Left ventricle myocardium inferior (tissue), 1 donor: Measurements from ENCODE around the gene MAN2B2. TPM values are rescaled to one million over a fixed set of nuclear protein-coding genes. Genes with fewer than 3 reads are reported as not detected.

ENCODE experiments used
- DNase-seq: peaks from one replicate; pipeline ENCODE4 v3.0.0-alpha.2; 2020
- H3K27ac ChIP-seq: fragments of 200-600 bp; replicated peaks from 2 replicates; pipeline ENCODE4 v1.8.0; 2021
- H3K27me3 ChIP-seq: fragments of 200-600 bp; 2 replicates; pipeline ENCODE4 v1.8.0; 2021; ENCODE audit warnings: low read depth
- H3K36me3 ChIP-seq: fragments of 200-600 bp; 2 replicates; pipeline ENCODE4 v1.8.0; 2021
- H3K4me1 ChIP-seq: fragments of 200-600 bp; 2 replicates; pipeline ENCODE4 v1.8.0; 2021
- H3K4me3 ChIP-seq: fragments of 200-600 bp; 2 replicates; pipeline ENCODE4 v1.8.0; 2021; ENCODE audit warnings: mild to moderate bottlenecking, moderate library complexity
- H3K9me3 ChIP-seq: fragments of 200-600 bp; replicated peaks from 2 replicates; pipeline ENCODE4 v1.8.0; 2021
- CTCF ChIP-seq: fragments of 200-600 bp; IDR thresholded peaks from 2 replicates; pipeline ENCODE4 v1.8.0; 2021; ENCODE audit warnings: antibody characterized with exemption, mild to moderate bottlenecking, borderline replicate concordance
- intact Hi-C: fragments of 100-400 bp; cut with micrococcal nuclease; formaldehyde crosslinking; loops from one replicate; pipeline ENCODE4 v1.11.0; 2022
- long read RNA-seq: library from polyadenylated mRNA; unstranded; transcript quantifications from one replicate; pipeline ENCODE4 v2.0.0, GENCODE V29; 2021
- total RNA-seq: library from RNA; stranded (reverse); fragmentation: NEBNext Ultra II Directional; extraction: Animal tissue kit (Norgen Biotek cat#: 25700); gene quantifications from one replicate; pipeline ENCODE4 v1.2.1, GENCODE V29; 2021
- donor health status: DM: no; HTN: yes; CAD: no; lungs with severe emphysema.

The MAN2B2 gene
- 18.5 TPM for total RNA-seq
- long read RNA-seq, full-length matches to known transcripts = 12 of 35 reads
- long read RNA-seq, partial matches to known transcripts = 21 of 35 reads
- long read RNA-seq, other reads (novel, unspliced or antisense) = 2 of 35 reads

DNA sequence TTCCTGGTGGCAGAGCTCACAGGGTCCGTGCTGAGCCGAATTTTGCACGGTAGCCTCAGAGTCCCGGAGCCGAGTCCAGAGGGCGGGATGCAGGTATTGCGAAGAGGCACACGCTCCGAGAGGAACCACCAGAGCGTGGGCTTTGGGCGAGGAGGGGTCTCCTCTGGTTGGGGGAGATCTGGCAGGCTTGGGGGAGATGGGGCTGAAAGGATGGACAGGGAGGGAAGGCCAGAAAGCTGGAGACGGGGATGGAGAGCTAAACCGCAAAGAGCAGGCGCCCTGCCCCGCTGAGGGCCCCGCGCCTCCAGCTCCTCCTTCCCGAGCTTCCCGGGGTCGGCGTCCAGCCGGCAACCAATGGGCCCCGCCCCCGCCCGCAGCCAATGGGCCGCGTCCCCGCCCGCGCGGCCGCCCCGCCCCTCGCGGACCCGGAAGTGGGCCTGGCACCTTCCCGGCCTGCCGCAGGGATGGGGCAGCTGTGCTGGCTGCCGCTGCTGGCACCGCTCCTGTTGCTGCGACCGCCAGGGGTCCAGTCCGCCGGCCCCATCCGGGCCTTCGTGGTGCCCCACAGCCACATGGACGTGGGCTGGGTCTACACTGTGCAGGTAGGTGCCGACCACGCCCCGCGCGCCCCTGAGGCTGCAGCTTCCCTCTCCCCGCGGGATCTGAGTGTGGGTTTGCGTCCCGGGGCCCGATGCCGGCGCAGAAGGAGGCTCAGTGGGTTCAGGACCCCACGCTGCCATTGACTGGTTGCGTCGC, at the start of gene MAN2B2:
MAN2B2 (plus strand) TSS at position 443 of the 756 bp plus-strand sequence; CDS start at position 465, 22 bp downstream.
- peak within 1 kb of the TSS; percentile 75 for H3K27ac ChIP-seq
- no peaks in the 10 kb centered on the region for H3K9me3 ChIP-seq
- peak within 1 kb of the TSS; percentile 96 for H3K4me3 ChIP-seq
- peak; percentile 12 for TF ChIP-seq CTCF
- H3K4me1 ChIP-seq = peaks cover 20% of the 10 kb centered on the region
- H3K36me3 ChIP-seq = peaks cover 26% of the 10 kb centered on the region
- no peaks in the 10 kb centered on the region for H3K27me3 ChIP-seq
- intact Hi-C loops = no loop called here
- DNase-seq = peak; percentile 90

- Histone ChIP-seq H3K4me1 (no peaks in the 10 kb centered on the region), H3K4me3 (no peak overlapping the region), H3K27me3 (peaks cover 46% of the 10 kb centered on the region), H3K27ac (no peak overlapping the region), H3K9me3 (no peaks in the 10 kb centered on the region), H3K36me3 (no peaks in the 10 kb centered on the region)
- TF ChIP-seq CTCF = no peak
- intact Hi-C loops = no loop called here
- DNase-seq = no peak
Measured at GRCh38 chr4:6525474-6525873, 49.5 kb upstream of the MAN2B2 start.

- no peak overlapping the region for H3K4me3 ChIP-seq
- H3K27ac ChIP-seq = no peak overlapping the region
- DNase-seq = no peak
- intact Hi-C loops = no loop called here
- H3K4me1 ChIP-seq = no peaks in the 10 kb centered on the region
- H3K27me3 ChIP-seq = peaks cover 49% of the 10 kb centered on the region
- H3K9me3 ChIP-seq = no peaks in the 10 kb centered on the region
- no peaks in the 10 kb centered on the region for H3K36me3 ChIP-seq
- no peak for TF ChIP-seq CTCF
Measured at GRCh38 chr4:6526156-6526555, 48.8 kb upstream of the MAN2B2 start.

GRCh38 chr4:6526671-6527091, 48.3 kb upstream of the MAN2B2 start:
- TF ChIP-seq CTCF = no peak
- peaks cover 46% of the 10 kb centered on the region for H3K27me3 ChIP-seq
- H3K9me3 ChIP-seq = no peaks in the 10 kb centered on the region
- DNase-seq = no peak
- H3K27ac ChIP-seq = no peak overlapping the region
- no peak overlapping the region for H3K4me3 ChIP-seq
- no peaks in the 10 kb centered on the region for H3K4me1 ChIP-seq
- no peaks in the 10 kb centered on the region for H3K36me3 ChIP-seq
- intact Hi-C loops = no loop called here

- intact Hi-C loops = no loop called here
- no peak for DNase-seq
- H3K9me3 ChIP-seq = no peaks in the 10 kb centered on the region
- H3K4me1 ChIP-seq = no peaks in the 10 kb centered on the region
- H3K27me3 ChIP-seq = peaks cover 40% of the 10 kb centered on the region
- TF ChIP-seq CTCF = no peak
- no peak overlapping the region for H3K4me3 ChIP-seq
- H3K27ac ChIP-seq = no peak overlapping the region
- no peaks in the 10 kb centered on the region for H3K36me3 ChIP-seq
Measured at GRCh38 chr4:6527259-6527658, 47.7 kb upstream of the MAN2B2 start.
